ENCODE measurements around the gene NPTN. TPM values are rescaled to one million over a fixed set of nuclear protein-coding genes. Genes with fewer than 3 reads are reported as not detected.

The NPTN gene
- total and polyA plus RNA-seq, 2 of the 13 experiments (the other 11 are each of a cell fraction or from before 2014, with no cell fraction given) = 78.0 to 110 TPM

DNA sequence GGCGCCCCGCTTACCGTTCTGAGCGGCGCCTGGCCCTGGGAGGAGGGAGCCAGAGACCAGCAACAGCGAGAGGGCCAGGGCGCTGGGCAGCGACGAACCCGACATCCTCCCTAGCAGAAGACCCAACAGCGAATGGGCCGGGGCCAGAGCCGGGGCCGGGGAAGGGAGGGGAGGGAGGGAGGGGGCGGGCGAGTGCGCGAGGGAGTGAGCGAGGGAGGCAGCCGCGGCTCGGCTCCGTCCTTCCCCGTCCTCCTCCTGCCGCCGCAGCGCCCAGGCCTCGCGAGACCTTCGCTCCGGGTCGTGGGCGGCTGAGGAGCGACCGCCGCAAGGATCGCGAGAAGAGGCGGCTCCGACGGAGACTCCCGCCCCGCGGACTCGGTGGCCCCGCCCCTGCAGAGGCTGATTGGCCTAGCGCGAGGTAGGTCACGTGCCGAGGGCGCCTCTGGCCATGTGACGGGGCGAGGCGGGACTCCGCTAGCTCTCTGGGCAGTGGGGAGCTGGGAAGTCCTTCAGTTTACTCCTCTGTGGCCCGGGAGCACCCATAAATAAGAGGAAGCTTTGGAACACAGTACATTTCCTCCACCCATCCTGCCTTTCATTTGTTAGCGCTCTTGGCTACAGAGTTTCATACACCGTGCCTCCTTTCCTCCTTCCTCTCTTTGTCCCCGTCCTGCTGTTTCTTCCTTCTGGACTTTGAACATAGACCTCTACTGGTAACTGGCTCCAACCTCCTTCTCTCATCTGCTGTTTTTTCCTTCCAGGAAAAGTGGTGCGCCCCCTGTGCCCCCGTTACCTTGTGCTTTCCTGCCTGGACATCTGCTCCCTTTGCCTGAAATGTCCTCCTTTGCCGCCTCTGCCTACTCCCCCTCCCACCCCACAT is at the start of gene NPTN (continued):
- TF ChIP-seq ZNF326 (CRISPR knock-in tag; IDR thresholded peaks at IDR 0.05; ENCODE audit: borderline replicate concordance) = no peak
- TF ChIP-seq ZBTB20 (CRISPR knock-in tag; IDR thresholded peaks at IDR 0.05; ENCODE audit: borderline replicate concordance, low read depth) = peak; percentile 74; the same call in 1 of the 2 replicates
- no peak for TF ChIP-seq HMGA1 (CRISPR knock-in tag; conservative IDR thresholded peaks at IDR 0.05)
- TF ChIP-seq, protein P1, sequence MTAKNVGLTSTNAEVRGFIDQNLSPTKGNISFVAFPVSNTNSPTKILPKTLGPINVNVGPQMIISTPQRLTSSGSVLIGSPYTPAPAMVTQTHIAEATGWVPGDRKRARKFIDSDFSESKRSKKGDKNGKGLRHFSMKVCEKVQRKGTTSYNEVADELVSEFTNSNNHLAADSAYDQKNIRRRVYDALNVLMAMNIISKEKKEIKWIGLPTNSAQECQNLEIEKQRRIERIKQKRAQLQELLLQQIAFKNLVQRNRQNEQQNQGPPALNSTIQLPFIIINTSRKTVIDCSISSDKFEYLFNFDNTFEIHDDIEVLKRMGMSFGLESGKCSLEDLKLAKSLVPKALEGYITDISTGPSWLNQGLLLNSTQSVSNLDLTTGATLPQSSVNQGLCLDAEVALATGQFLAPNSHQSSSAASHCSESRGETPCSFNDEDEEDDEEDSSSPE (CRISPR knock-in tag; IDR thresholded peaks at IDR 0.05) = peak; percentile 82
- TF ChIP-seq, protein P2, sequence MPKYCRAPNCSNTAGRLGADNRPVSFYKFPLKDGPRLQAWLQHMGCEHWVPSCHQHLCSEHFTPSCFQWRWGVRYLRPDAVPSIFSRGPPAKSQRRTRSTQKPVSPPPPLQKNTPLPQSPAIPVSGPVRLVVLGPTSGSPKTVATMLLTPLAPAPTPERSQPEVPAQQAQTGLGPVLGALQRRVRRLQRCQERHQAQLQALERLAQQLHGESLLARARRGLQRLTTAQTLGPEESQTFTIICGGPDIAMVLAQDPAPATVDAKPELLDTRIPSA (CRISPR knock-in tag; IDR thresholded peaks at IDR 0.05; ENCODE audit: borderline replicate concordance) = peak; percentile 99
- TF ChIP-seq ZNF788 (CRISPR knock-in tag; IDR thresholded peaks at IDR 0.05; ENCODE audit: borderline replicate concordance) = peak; percentile 48; the same call in 1 of the 2 replicates
- no peak for TF ChIP-seq RAD21 (CRISPR knock-in tag; IDR thresholded peaks at IDR 0.05)
- no peak; the same call in 1 of the 2 replicates for TF ChIP-seq ZSCAN29 (CRISPR knock-in tag; conservative IDR thresholded peaks at IDR 0.05)
- 0 out of 2 replicates have a peak, but pooled peaks have one; percentile 77 for TF ChIP-seq ZNF572 (CRISPR knock-in tag; IDR thresholded peaks at IDR 0.05)
- peak; percentile 39; the same call in 1 of the 2 replicates for TF ChIP-seq KDM5A (IDR thresholded peaks at IDR 0.05; ENCODE audit: borderline replicate concordance, low read length)
- TF ChIP-seq SNAI1 (CRISPR knock-in tag; IDR thresholded peaks at IDR 0.05; ENCODE audit: borderline replicate concordance) = 0 out of 2 replicates have a peak, but pooled peaks have one; percentile 51
- TF ChIP-seq ZMYM4 (CRISPR knock-in tag; IDR thresholded peaks at IDR 0.05) = peak; percentile 87
- peak; percentile 45; the same call in 1 of the 2 replicates for TF ChIP-seq ZNF605 (CRISPR knock-in tag; IDR thresholded peaks at IDR 0.05)
- TF ChIP-seq ZNF75D (CRISPR knock-in tag; IDR thresholded peaks at IDR 0.05; ENCODE audit: borderline replicate concordance) = no peak
- TF ChIP-seq JUNB (CRISPR knock-in tag; IDR thresholded peaks at IDR 0.05; ENCODE audit: borderline replicate concordance) = no peak
- TF ChIP-seq, protein P3, sequence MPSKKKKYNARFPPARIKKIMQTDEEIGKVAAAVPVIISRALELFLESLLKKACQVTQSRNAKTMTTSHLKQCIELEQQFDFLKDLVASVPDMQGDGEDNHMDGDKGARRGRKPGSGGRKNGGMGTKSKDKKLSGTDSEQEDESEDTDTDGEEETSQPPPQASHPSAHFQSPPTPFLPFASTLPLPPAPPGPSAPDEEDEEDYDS (CRISPR knock-in tag; IDR thresholded peaks at IDR 0.05) = peak; percentile 91
- peak; percentile 90; the same call in 1 of the 2 replicates for TF ChIP-seq ZNF333 (CRISPR knock-in tag; IDR thresholded peaks at IDR 0.05; ENCODE audit: borderline replicate concordance)
- peak; percentile 78 for TF ChIP-seq NFYC (CRISPR knock-in tag; IDR thresholded peaks at IDR 0.05)
- no peak for TF ChIP-seq SNRNP70 (IDR thresholded peaks at IDR 0.05; ENCODE audit: low read depth, low read length)
- peak; percentile 16; the same call in 1 of the 2 replicates for TF ChIP-seq ZNF557 (CRISPR knock-in tag; IDR thresholded peaks at IDR 0.05)
- TF ChIP-seq FOXP1 (IDR thresholded peaks at IDR 0.05) = no peak
- no peak; the same call in 1 of the 2 replicates for TF ChIP-seq FOXP1 (CRISPR knock-in tag; IDR thresholded peaks at IDR 0.05)
- TF ChIP-seq BHLHE40 (IDR thresholded peaks at IDR 0.05; ENCODE audit: low read length) = peak; percentile 98
- TF ChIP-seq TSC22D2 (CRISPR knock-in tag; IDR thresholded peaks at IDR 0.05; ENCODE audit: borderline replicate concordance) = no peak
- peak; percentile 98 for TF ChIP-seq HNRNPK (IDR thresholded peaks at IDR 0.05; ENCODE audit: low read depth, low read length, poor library complexity, severe bottlenecking)
- TF ChIP-seq, protein P4, sequence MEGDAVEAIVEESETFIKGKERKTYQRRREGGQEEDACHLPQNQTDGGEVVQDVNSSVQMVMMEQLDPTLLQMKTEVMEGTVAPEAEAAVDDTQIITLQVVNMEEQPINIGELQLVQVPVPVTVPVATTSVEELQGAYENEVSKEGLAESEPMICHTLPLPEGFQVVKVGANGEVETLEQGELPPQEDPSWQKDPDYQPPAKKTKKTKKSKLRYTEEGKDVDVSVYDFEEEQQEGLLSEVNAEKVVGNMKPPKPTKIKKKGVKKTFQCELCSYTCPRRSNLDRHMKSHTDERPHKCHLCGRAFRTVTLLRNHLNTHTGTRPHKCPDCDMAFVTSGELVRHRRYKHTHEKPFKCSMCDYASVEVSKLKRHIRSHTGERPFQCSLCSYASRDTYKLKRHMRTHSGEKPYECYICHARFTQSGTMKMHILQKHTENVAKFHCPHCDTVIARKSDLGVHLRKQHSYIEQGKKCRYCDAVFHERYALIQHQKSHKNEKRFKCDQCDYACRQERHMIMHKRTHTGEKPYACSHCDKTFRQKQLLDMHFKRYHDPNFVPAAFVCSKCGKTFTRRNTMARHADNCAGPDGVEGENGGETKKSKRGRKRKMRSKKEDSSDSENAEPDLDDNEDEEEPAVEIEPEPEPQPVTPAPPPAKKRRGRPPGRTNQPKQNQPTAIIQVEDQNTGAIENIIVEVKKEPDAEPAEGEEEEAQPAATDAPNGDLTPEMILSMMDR (CRISPR knock-in tag; IDR thresholded peaks at IDR 0.05) = peak; percentile 40; the same call in 1 of the 2 replicates
- TF ChIP-seq IRF2 (CRISPR knock-in tag; IDR thresholded peaks at IDR 0.05) = peak; percentile 76; the same call in 1 of the 2 replicates

All from HepG2 (cell line).